HFF-Myc (cell line): ENCODE results near the gene TNIK.
A peak's percentile ranks its signal among the peaks of the same experiment; 100 is the strongest.
"Not testable (repeated sequence)": the region's sequence is repeated elsewhere in the genome, so short reads cannot be mapped to it uniquely, and the experiment has no call there.

Source experiments
- DNase-seq: peaks from one replicate; pipeline ENCODE4 v3.0.0-alpha.2; 2011; ENCODE audit warnings: low read depth; ENCODE audit errors: extremely low read depth
- H3K4me3 ChIP-seq: replicated peaks from 2 replicates; pipeline ENCODE4 v1.5.1; 2011; ENCODE audit warnings: low read depth, mild to moderate bottlenecking, control low read depth, low read length
- TF ChIP-seq, protein P1 (sequence below): IDR thresholded peaks from 2 replicates; pipeline ENCODE4 v1.5.1; 2012; ENCODE audit warnings: mild to moderate bottlenecking, low read depth, low read length, control low read depth; ENCODE audit errors: missing control alignments

The TNIK gene

DNA sequence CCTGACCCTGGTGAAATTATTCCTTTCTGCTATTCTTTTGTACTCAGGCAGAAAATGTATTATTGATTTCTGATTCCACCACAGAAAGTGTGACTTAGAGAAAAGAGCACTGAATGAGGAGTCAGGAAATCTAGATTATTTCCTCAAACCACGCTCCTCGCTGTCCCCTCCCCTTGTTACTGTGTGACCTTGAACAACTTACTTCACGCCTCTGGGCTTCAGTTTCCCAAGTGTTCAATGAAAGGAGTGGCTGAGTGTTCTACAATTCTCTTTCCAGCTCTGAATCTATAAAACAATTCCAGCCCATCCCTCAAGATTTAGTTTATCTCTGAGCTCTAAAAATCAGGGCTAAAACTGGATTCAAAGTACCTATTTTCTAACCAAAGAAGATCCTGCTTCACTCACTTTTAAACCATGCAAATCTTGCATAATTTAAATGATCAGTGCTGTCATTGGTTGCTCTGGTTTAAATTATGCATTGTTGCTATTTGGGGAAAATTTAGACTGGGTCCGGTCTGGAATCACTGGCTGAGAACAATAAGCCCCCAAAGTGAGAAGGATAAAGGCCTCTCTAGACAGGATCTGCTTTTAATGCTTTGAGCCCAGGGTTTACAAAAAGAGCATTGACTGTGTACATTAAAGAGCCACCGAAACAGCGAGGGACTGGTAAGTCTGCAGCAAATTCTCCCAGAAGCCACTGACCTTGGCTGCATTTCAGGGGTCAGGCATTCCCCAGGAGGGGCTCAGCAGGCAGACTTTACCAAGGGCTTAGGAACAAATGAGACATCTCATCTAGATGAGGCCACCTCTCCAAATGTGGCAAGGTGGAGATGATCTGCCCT lies 3.2 kb downstream of the TNIK start:
- TF ChIP-seq, protein P1, sequence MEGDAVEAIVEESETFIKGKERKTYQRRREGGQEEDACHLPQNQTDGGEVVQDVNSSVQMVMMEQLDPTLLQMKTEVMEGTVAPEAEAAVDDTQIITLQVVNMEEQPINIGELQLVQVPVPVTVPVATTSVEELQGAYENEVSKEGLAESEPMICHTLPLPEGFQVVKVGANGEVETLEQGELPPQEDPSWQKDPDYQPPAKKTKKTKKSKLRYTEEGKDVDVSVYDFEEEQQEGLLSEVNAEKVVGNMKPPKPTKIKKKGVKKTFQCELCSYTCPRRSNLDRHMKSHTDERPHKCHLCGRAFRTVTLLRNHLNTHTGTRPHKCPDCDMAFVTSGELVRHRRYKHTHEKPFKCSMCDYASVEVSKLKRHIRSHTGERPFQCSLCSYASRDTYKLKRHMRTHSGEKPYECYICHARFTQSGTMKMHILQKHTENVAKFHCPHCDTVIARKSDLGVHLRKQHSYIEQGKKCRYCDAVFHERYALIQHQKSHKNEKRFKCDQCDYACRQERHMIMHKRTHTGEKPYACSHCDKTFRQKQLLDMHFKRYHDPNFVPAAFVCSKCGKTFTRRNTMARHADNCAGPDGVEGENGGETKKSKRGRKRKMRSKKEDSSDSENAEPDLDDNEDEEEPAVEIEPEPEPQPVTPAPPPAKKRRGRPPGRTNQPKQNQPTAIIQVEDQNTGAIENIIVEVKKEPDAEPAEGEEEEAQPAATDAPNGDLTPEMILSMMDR = no peak
- H3K4me3 ChIP-seq = no peak overlapping the region
- DNase-seq = no peak

DNA sequence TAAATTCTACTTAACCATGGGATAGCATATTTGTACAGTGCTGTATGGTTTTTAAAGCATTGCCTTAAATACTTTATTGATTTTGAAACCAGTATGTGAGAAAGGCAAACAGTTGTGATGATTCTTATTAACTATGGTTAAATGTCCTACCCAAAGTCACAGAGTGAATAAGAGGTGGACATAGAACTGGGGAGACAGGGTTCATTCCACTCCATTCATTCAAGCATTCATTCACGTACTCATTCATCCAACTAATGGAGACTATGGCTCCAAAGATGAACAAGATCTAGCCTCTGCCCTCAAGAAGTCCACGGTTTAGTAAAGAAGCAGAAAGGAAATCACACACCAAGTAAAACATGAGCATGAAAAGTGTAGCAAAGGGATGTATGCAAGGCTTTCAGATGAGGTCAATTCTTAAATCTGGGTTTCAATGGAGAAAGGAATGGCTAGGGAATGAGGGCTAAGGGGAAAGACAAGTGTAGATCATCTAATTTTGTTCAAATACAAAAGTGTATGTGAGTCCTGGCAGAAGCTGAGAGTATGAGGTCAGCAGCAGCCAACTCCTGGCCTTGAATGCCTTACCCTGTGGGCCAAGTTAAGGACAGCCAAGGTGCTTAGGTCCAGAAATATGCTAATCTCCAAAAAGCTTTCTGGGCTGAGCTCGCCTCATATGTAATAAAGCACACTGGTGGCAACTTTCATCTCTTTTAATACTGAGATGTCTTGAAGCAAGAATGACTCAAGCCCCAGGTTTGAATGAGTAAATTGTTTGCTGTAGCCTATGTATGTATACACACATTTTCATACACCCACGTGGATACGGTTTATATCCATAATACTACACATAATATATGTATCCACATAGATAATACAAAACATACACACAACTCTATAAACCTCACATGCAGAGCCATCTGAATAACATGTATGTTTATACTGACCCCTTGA lies 4.3 kb downstream of the TNIK start:
- no peak overlapping the region for H3K4me3 ChIP-seq
- TF ChIP-seq, protein P1 = no peak
- no peak for DNase-seq

DNA sequence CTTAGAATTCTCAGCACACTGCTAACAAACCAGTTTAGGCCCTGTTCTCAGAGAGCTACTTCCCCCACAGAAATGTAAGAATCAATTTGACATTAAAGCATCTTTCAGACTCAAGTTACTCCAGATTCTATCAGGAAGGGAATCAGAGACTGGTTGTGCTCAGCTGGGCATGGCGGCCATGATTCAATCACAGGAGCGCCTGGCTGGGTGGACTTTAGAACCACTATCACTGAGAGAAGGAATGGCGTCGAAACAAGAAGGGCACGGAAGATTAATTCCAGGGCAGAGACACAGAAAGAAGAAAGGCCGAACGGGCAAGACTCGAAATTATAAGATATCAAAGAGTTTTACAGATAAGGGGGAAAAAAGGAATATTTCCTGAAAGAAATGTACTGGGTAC lies 6.2 kb downstream of the TNIK start:
- no peak for DNase-seq
- no peak overlapping the region for H3K4me3 ChIP-seq
- TF ChIP-seq, protein P1 = no peak

DNA sequence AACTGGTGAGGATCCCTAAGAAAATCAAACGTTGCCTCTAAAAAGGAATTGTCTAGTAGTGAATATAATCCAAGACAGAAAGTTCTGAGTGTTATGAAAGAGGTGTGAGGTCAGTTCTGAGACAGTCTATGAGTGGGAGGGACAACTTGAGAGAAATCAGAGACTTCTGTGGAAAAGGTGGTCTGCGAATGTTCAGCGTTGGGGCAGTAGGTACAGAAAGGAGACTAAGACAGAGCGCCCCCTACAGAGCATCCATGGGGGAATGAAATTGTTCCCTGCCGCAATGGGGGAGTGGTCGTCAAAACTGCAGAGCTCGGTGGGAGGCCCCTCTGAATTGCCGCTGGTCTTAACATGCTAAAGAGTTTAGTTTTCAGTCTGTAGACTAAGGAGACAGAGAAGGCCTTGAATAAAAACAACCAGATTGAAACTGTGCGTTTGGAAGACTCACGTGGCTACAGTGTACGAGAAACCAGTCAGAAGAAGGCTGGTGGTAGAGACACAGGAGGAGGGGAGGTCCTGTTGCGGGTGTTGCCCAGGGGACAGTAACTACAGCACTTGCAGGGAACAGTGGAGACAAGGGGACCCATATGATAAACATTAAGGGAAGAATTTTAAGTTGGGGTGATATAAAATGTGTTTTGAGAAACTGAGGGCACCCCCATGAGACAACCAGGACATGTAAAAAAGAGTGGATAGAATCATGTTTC lies 6.9 kb downstream of the TNIK start:
- TF ChIP-seq, protein P1 = peak; percentile 49
- H3K4me3 ChIP-seq = no peak overlapping the region
- no peak for DNase-seq

DNA sequence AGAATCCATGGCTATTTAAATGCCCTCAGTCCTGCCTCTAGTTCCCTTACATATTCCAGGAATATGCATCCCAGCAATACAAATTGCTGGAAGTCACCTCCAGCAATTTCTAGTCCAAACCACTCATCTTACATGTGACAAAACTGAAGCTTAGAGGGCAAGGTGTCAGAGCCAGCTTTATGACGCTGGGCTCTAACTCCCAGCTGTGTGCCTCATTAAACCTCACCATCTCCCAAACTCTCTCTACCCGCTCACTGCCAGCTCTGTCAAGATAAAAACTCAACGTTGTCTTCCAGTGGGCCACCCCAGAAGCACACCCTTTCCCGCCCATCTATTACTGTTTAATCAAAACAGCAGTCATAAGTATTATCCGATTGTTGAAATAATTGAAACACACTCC lies 7.9 kb downstream of the TNIK start:
- TF ChIP-seq, protein P1 = no peak
- no peak for DNase-seq
- H3K4me3 ChIP-seq = no peak overlapping the region

DNA sequence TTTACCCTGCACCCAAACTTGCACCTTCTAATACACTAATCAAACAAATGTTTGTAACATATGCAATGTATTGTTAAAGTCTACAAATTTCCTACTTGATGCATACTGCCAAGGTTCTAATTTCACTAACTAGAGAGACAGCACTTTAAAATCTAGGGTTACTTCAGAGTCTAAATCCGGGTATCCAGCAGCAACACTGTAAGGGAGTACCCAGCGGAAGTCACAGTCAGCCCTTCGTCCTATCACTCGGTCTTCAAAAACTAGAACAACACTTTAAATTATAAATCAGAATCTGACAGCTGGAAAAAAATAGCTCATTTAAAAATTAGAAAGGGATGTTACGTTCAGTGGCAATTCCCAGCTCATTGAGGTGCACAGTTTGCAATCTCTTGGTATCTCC lies 8.3 kb downstream of the TNIK start:
- no peak overlapping the region for H3K4me3 ChIP-seq
- TF ChIP-seq, protein P1 = no peak
- no peak for DNase-seq

DNA sequence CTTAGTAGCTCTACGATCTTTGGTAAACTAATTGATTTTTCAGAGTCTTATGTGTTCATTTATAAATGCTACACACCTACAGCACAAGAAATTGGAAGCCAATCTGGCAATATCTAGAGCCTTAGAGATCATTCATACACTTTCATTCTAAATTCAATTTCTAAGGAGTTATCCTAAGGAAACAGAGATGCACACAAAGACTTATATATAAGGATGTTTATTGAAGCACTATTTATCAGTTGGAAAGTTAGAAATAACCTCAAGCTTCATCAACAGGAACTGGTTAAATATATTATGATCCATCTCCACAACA lies 12.7 kb downstream of the TNIK start:
- not testable (repeated sequence) for H3K4me3 ChIP-seq, DNase-seq
